Left colon (tissue), 2 donors: ENCODE measurements around the gene KRT5. TPM values are rescaled to one million over a fixed set of nuclear protein-coding genes. Genes with fewer than 3 reads are reported as not detected.
"Not testable (repeated sequence)": the region's sequence is repeated elsewhere in the genome, so short reads cannot be mapped to it uniquely, and the experiment has no call there.

Source experiments
- ATAC-seq: fragments of 200-7000 bp; cut with Tn5 transposase; one replicate; pipeline ENCODE4 v1.9.1; 2020; ENCODE audit warnings: mild to moderate bottlenecking, moderate library complexity
- DNase-seq, 2 donors: peaks; one replicate each; pipeline ENCODE4 v3.0.0-alpha.2; 2020
- intact Hi-C, 2 donors: fragments of 100-400 bp; cut with DNase I in 1 of 2; cut with micrococcal nuclease in 1 of 2; formaldehyde crosslinking; loops; one replicate each; pipeline versions ENCODE4 v1.11.2 to v1.14.0; 2022; cut with DNase I, micrococcal nuclease
- total RNA-seq, 2 donors: library from RNA; stranded (reverse); fragmentation: NEBNext Ultra II Directional; extraction: Animal tissue kit (Norgen Biotek cat#: 25700); gene quantifications; one replicate each; pipeline ENCODE4 v1.2.1, GENCODE V29; 2021
- donor health status: DM: no; HTN: no; CAD: no.
- donor health status: DM: yes; HTN: yes; CAD: no.

KRT5 gene
- total RNA-seq, 2 donors from 2014 or later = 0.24 TPM; not detected in 1

DNA sequence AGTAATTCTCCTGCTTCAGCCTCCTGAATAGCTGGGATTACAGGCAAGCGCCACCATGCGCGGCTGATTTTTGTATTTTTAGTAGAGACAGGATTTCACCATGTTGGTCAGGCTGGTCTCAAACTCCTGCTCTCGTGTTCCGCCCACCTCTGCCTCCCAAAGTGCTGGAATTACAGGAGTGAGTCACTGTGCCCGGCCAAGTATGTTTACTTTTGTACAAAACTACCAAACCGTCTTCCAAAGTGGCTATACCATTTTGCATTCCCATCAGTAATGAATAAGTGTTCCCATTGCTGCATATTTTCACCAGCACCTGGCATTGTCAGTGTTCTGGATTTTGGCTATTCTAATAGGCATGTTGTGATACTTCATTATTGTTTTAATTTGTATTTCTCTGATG is 18.7 kb downstream of the KRT5 start:
- intact Hi-C loops = loop anchor here in 1 of 2 donors (10.0 kb wide), 1 partner anchor 127 kb away; no protein-coding TSS in a partner anchor
- DNase-seq (no peak), ATAC-seq (no peak)

DNA sequence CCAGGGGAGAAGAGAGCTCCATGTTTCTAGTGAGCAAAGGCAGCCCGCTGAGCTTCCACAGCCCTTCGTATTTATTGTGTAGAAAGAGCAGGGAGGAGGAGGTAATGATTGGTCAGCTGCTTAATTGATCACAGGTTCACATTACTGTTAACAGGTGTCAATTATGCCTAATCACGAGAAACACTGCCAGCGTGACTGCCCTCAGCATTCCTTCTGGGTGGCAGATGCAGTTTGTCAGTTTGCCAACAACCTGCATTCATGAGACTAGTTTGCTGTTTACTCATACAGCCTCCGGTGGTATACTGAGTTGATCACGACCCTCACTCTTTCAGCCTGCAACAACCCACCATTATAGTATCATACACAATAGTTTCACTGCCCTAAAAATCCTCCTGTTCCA is 19.6 kb downstream of the KRT5 start:
- not testable (repeated sequence) for ATAC-seq, DNase-seq
- intact Hi-C loops = loop anchor here in 1 of 2 donors (10.0 kb wide), 1 partner anchor 126 kb away; no protein-coding TSS in a partner anchor

DNA sequence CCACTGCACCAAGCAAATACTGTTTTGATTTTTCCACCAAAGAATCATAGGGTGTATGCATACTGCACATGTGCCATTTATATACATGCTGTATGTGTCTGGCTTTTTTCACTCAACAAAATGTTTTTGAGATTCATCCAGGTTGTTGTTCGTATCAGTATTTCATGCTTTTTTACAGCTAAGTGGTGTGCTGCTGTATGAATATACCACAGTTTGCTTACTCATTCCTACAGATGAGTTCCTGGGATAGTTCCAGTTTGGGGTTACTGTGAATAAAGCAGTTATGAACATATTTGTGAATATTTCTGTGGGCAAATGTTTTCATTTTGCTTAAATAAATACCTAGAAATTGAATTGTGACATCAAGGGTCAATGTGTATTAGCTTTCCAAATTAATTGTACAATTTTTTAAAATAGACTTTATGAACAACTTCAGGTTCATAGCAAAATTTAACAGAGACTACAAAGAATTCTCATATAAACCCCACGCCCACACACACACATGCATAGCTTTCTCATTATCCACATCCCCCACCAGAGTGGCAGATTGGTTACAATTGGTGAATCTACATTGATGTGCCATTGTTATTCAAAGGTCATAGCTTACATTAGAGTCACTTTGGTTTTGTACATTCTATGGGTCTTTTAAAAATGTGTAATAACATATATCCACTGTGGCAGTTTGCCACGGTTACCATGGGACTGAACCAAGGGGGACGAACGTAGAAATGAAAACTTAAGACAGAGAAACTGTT is 20.2 kb downstream of the KRT5 start:
- DNase-seq (no peak), ATAC-seq (no peak)
- intact Hi-C loops = loop anchor here in 1 of 2 donors (10.0 kb wide), 1 partner anchor 125 kb away; no protein-coding TSS in a partner anchor

DNA sequence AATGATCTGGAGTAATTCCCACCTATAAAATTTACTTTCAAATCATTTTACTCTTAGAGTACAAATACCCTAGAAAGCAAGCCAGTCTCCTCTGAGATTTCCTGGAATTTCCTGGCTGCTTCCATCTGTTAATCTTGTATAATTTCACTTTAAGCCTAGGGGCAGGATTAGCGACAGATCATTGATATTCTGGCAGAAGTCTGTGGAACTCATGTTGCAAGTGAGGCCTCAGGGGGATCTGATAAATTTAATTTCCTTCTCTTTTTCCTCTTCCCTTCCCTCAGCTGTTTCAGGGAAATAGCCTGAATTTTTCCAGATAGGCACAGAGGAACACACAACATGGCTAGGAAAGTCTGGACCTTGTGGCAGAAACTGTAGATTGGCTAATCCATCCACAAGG is 21.2 kb downstream of the KRT5 start:
- ATAC-seq (no peak), DNase-seq (no peak)
- intact Hi-C loops = no loop called here

DNA sequence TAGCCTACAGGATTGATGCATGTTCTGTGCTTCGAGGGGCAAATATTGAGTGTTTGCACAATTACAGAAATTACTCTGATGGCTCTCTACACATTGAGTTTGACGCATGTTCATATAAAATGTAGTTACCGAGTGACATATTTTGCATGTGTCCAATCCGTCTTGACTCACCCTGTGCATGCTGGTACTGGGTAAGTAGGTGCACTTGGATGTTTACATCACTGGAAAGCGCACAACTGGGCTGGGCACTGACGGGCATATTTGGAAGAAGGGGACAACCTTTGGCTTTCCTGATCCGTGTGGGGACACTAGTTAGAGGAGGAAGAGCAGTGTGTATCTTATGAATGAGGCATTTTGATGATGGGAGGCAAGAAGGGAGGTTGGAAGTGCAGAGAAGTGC is 22.2 kb downstream of the KRT5 start:
- no peak for ATAC-seq
- intact Hi-C loops = no loop called here
- no peak for DNase-seq

DNA sequence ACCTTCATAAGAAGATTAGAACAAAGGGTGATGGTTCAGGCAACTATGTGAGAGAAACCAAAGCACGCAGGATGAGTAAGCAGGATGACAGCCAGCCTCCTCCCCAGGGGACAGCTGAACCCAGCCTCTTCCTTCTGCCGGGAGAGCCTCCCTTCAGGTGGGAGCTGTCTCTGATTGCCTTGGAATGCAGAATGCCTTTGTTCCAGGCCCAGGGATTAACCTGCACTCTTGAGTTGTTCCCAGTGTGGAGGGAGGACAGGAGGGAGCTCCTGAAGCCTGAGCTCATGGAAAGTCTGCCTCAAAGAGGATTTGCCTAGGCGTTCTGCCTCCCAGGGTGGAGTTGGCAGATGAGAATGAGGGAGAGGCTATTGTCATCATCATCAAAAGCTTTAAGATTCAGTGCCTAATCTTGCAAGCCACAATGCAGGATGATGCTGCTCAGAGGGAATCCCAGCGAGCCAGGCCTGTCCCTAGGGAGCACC is 23.6 kb downstream of the KRT5 start:
- ATAC-seq = no peak
- intact Hi-C loops = no loop called here
- DNase-seq = no peak

DNA sequence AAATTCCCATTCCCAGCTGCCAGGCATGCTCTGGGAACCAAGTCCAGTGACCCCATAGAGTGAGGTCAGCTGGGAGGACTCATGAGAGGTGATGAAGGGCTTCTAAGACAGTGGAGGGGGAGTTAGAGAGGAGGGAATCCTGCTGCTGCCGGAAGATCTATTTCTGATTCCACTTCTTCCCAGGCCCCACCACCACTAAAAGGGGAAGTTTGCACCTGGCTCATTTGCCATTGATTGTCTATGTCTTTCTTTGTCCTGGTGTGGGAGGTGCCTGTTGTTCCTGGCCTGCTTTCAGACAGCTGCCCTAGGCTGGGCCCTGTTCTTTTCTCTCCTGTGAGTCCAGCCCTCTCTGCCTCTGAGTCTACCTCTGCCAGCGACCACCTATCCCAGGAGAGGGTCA is 24.1 kb downstream of the KRT5 start:
- intact Hi-C loops = no loop called here
- no peak for DNase-seq
- no peak for ATAC-seq

DNA sequence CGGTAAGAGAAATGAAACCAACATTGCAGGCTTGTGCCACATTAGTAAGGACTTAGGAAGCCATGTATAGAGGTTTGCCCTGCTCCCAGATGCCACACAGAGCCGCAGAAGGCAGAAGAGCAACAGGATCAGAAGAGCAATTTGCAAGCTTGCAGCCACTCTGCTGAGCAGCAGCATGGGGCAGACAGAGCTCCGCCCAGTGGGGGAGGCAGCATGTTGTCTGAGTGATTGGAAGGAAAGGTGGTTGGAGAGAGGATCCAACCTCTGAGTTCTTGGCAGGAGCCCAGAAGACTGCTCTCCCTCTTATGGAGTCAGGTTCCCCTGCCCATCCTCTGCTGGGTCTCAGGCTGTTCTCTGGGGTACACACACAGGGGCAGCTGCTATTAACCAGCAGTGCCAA is 24.8 kb downstream of the KRT5 start:
- ATAC-seq (peak; percentile 27), DNase-seq (no peak)
- intact Hi-C loops = no loop called here

DNA sequence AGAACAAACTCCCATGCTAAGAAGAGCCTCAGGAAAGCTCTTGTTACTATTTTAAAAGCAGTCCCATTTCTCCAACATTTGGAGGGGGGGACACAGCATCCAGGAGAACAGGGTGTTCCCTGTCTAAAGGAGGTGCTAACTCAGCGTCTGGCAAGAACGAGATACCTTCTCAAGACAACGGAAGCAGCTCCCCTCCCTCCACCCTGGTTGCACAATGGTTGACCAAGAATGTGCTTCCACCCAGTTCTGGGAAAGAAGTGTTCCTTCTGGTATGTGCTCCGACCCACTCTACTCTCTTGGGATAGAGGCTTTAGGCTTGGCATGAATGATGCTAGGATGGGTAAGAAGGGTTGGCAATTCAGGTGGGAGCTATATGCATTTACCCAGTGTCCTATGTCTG is 25.7 kb downstream of the KRT5 start:
- intact Hi-C loops = no loop called here
- no peak for ATAC-seq

DNA sequence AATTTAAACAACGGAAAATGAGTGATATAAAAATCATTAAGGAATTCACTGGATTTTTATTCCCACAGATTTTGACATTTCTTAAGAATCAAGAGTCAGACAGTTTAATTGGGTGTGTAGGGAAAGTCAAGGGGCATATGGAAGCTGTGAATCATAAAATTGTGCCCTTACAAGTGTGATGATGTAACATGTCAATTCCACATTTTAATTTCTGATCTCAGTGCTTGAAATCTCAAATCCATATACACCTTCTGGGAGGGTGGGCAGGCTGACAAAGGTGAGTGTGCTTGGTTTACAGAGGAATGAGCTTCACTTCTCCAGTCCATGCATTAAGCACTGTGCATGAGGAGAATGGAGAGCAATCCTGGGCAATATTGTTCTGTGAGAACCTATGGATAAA is 26.1 kb downstream of the KRT5 start:
- ATAC-seq (no peak), DNase-seq (no peak)
- intact Hi-C loops = no loop called here

More for the DNA sequence above, 25.7 kb downstream of the KRT5 start:
- DNase-seq = no peak

DNA sequence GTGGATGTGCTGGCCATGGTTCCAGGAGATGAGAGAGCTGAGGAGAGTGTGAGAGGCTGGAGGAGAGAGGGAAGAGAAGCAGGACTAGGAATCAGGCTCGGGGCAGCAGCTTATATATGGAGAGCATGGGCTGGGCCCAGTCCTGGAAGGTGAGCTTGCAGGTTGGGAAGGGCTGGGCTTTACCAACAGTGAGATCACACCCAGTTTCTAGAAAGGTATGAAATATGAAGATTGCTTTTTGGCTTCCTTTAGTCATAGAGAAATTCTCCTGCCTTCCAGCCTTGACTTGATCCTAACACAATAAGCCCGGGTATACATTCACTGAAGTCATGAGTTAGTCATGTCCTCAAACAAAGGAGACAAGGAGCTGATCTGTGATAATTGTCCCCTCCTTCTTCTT is 27.0 kb downstream of the KRT5 start, which contains the start of gene KRT6A:
Gene KRT6A, minus strand, starts transcription at position 86 of the 400 bp plus-strand sequence. Its CDS starts 69 bp downstream, at position 17.
- DNase-seq = no peak
- no peak for ATAC-seq
- intact Hi-C loops = no loop called here

DNA sequence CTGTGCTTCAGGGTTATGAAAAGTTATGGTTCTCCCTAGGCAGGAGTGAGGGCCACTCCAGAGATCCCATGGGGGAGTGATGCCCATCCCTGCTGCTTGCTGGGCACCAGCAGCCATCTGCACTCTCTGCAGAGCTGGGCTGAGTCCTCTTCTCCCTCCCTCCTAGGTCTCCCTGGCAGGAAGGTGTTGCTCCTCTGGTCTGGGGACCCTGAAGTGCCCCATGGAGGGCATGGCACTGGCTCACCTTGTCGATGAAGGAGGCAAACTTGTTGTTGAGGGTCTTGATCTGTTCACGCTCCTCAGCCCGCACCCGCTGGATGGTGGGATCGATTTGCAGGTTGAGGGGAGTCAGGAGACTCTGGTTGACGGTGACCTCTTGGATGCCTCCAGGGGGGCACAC is 27.8 kb downstream of the KRT5 start:
- DNase-seq, ATAC-seq, intact Hi-C loops: not testable (repeated sequence)

DNA sequence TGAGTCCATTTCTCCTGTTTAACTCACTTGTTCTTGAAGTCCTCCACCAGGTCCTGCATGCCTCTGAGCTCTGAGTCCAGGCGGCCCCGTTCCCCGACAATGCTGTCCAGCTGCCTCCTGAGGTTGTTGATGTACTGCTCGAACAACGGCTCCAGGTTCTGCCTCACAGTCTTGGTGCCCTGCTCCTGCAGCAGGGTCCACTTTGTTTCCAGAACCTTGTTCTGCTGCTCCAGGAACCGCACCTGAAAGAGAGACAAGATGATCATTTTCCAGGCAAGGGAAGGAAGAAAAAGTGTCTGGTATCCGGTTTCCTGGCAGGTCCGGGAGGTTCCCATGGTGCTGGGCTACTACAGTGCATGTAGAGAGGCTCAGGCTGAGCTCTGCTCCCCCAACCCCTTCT is 28.7 kb downstream of the KRT5 start:
- DNase-seq, intact Hi-C loops, ATAC-seq: not testable (repeated sequence)

DNA sequence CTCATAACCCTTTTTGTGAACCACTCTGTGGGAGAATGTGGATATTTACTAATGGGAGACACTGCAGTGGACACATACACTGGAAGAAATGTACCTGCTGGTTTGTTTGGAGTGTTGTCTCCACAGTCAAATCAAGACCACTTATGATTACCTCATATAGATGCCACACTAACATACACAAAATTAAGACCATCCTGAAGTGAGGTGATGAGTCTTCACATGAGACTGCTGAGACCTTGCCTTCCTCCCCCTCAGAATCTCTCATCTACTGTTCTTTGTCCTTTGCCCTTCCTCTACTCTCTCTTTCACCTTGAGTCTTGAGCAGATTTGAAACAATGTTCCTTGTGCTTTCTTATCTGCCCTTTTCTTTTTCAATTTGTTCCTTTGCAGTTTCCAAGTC is 31.5 kb downstream of the KRT5 start:
- DNase-seq (no peak), ATAC-seq (no peak)
- intact Hi-C loops = no loop called here

DNA sequence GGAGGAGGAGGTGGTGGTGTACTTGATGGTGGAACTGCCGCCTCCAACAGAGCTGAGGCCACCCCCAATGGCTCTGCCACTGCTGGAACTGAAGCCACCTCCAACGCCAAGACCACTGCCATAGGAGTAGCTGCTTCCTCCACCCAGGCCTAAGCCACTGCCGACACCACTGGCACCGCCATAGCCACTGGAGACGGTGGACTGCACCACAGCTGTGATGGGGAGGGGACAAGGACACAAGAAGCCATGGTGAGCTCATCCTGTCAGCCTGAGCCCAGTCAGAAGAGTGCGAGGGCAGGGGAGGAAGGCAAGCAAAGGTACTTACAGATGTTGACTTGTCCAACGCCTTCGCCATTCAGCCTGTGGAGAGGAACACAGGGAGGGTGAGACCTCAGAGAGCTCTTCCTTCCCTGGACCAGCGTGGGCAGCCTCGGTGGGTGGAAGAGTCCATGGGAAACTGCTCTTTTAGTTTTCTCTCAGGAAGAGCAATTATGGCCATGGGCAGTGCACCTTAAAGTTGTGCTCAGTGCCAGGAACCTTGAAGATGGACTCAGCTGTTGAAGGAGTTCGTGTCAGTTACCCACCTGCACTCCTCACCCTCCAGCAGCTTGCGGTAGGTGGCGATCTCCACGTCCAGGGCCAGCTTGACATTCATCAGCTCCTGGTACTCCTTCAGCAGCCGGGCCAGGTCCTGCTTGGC is 32.3 kb downstream of the KRT5 start:
- DNase-seq, ATAC-seq, intact Hi-C loops: not testable (repeated sequence)

DNA sequence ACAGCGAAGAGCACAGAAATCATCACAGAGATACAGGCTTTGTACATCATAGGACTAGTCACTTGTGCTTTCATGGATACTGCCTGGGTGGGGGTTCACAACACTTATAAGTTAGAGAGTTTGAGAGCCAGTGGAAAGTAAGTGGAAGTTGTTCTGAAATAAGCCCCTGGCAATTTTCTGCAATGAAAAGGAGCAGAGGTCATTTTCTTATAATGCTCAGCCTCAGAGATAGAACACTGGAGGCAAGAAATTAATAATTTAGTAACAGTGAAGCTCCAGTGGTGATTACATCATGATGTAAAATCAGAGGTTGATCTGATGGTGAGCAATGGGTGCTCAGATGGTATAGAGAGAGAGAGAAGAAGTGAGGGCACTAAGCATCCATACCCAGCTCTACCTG is 33.0 kb downstream of the KRT5 start:
- ATAC-seq = no peak
- intact Hi-C loops = no loop called here
- DNase-seq = no peak

DNA sequence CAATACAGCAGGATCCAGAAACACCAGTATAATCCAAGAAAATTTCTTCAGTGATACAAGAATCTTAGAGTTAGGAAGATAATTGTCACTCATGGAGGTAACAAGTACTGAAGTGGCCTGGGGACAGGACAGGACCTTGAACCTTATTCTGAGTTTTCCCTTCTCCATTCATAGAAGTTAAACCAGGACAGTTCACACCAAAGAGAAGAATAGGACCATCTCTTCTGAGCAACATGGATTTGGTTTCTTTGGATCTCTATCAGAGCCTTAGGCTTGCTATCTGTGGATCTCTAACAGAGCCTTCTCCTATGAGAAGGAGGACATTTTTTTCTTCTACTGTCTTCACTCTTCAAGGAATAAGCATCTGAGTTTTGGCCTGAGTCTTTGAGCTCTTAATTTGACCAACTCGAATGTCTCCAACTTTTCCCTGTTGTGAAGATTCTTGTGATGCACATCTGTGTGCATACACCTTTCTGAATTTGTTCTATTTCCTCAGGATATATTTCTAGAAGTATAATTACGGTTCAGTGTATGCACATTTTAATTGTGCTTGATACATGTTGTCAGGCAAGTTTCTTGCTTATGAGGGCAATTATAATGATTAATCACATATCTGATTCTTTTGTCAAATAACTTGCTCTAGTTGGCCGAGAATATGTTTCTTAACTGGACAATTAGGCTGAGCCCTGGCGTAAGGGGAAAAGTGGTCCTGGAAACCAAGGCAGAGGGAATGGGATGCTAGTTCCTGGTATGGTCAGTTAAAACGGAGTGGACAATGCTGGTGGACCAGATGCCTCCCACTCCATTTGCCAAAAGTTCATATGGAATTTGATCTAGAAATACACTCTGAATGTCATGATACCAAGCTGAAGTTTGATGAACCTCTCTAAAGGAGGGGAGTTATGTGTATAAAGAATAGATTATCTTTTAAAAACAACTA is 33.8 kb downstream of the KRT5 start:
- DNase-seq = no peak
- ATAC-seq = no peak
- intact Hi-C loops = no loop called here

DNA sequence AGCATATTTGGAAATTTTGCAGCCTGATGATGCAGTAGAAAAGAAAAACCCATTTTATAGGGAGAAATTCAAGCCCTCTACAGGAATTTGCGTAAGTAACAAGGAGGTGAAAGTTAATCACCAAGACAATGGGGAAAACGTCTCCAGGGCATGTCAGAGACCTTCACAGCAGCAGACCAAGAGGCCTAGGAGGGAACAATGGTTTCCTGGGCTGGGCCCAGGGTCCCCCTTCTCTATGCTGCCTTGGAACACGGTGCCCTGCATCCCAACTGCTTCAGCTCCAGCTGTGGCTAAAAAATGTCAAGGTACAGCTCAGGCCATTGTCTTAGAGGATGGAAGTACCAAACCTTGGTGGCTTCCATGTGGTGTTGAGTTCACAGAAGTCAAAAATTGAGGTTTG is 40.1 kb downstream of the KRT5 start:
- DNase-seq (no peak), ATAC-seq (no peak)
- intact Hi-C loops = no loop called here

DNA sequence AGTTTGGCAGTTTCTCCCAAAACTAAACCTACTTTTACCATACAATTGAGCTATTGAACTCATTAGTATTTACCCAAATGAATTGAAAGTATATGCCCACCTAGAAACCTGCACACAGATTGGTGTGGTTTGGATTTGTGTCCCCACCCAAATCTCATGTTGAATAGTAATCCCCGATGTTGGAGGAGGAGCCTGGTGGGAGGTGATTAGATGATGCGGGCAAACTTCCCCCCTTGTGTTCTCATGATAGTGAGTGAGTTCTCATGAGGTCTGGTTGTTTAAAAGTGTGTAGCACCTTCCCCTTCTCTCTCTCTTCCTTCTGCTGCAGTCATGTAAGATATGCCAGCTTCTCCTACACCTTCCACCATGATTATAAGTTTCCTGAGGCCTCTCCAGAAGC is 42.5 kb downstream of the KRT5 start:
- intact Hi-C loops = no loop called here
- DNase-seq = no peak
- ATAC-seq = no peak
